WTC11 (cell line): ENCODE measurements around the gene PITPNC1. TPM values are rescaled to one million over a fixed set of nuclear protein-coding genes. Genes with fewer than 3 reads are reported as not detected.

ENCODE experiments used
- ATAC-seq: fragments of 200-7000 bp; cut with Tn5 transposase; 2 replicates; pipeline ENCODE4 v1.10.0; 2021; ENCODE audit warnings: mild to moderate bottlenecking, moderate library complexity
- CTCF ChIA-PET: fragments of 300-600 bp; sonication (Branson Sonifier 250); formaldehyde crosslinking; loops from one replicate; lab custom pipeline; 2021; ENCODE audit warnings: antibody characterized with exemption; lab: Charles Lee
- POLR2A ChIA-PET: fragments of 350-600 bp; sonication (Branson Sonifier 250); formaldehyde crosslinking; loops from one replicate; lab custom pipeline; 2021; ENCODE audit warnings: antibody characterized with exemption; lab: Charles Lee
- DNase-seq: peaks from one replicate; pipeline ENCODE4 v3.0.0; 2021; ENCODE audit warnings: low spot score
- H3K27ac Mint-ChIP-seq: 2 replicates; pipeline ENCODE4 v1.8.0; 2021; ENCODE audit warnings: mixed read lengths
- H3K27me3 Mint-ChIP-seq: 2 replicates; pipeline ENCODE4 v1.8.0; 2021; ENCODE audit warnings: low read depth, mild to moderate bottlenecking, moderate library complexity, mixed read lengths
- H3K36me3 Mint-ChIP-seq: 2 replicates; pipeline ENCODE4 v1.8.0; 2021; ENCODE audit warnings: mixed read lengths
- H3K4me1 Mint-ChIP-seq: 2 replicates; pipeline ENCODE4 v1.8.0; 2022; ENCODE audit warnings: mixed read lengths
- H3K4me3 Mint-ChIP-seq: 2 replicates; pipeline ENCODE4 v1.8.0; 2021; ENCODE audit warnings: mild to moderate bottlenecking, moderate library complexity, mixed read lengths
- H3K9me3 Mint-ChIP-seq: 2 replicates; pipeline ENCODE4 v1.8.0; 2021; ENCODE audit warnings: mixed read lengths
- ATF1 ChIP-seq: sonication (generic); formaldehyde crosslinking; IDR thresholded peaks from 2 replicates; pipeline ENCODE4 v1.8.1; 2023; ENCODE audit warnings: mild to moderate bottlenecking, moderate library complexity, missing genetic modification reagents
- ETV6 ChIP-seq: sonication (generic); formaldehyde crosslinking; IDR thresholded peaks from 2 replicates; pipeline ENCODE4 v1.8.1; 2022; ENCODE audit warnings: mild to moderate bottlenecking, missing genetic modification reagents
- HMGA2 ChIP-seq: fragments of 250-450 bp; sonication (Bioruptor Pico); IDR thresholded peaks from 2 replicates; pipeline ENCODE4 v1.4.0; 2021; ENCODE audit warnings: mild to moderate bottlenecking, moderate library complexity
- JAZF1 ChIP-seq: fragments of 250-450 bp; sonication (Bioruptor Pico); IDR thresholded peaks from 2 replicates; pipeline ENCODE4 v1.9.0; 2021; ENCODE audit warnings: moderate library complexity, mild to moderate bottlenecking, inconsistent platforms
- PRRX2 ChIP-seq: fragments of 250-450 bp; sonication (Bioruptor Pico); IDR thresholded peaks from 2 replicates; pipeline ENCODE4 v1.8.0; 2021; ENCODE audit warnings: mild to moderate bottlenecking
- SMAD4 ChIP-seq: sonication (generic); formaldehyde crosslinking; IDR thresholded peaks from 2 replicates; pipeline ENCODE4 v1.8.0; 2022; ENCODE audit warnings: mild to moderate bottlenecking, missing genetic modification reagents
- ZNF121 ChIP-seq: sonication (generic); formaldehyde crosslinking; IDR thresholded peaks from 2 replicates; pipeline ENCODE4 v1.8.0; 2023; ENCODE audit warnings: missing genetic modification reagents
- ZNF232 ChIP-seq: sonication (generic); formaldehyde crosslinking; IDR thresholded peaks from 2 replicates; pipeline ENCODE4 v1.8.0; 2022; ENCODE audit warnings: mild to moderate bottlenecking, missing genetic modification reagents
- ZNF396 ChIP-seq: fragments of 250-450 bp; sonication (Bioruptor Pico); IDR thresholded peaks from 2 replicates; pipeline ENCODE4 v1.8.0; 2021; ENCODE audit warnings: mild to moderate bottlenecking, moderate library complexity, borderline replicate concordance
- total RNA-seq: library from RNA; stranded (reverse); gene quantifications from 3 replicates; pipeline ENCODE4 v1.2.3, GENCODE V29; 2021
- TF ChIP-seq, protein P1 (sequence below): fragments of 250-450 bp; sonication (Bioruptor Pico); IDR thresholded peaks from 2 replicates; pipeline ENCODE4 v1.9.0; 2021; ENCODE audit warnings: moderate library complexity, mild to moderate bottlenecking, inconsistent platforms, borderline replicate concordance
- TF ChIP-seq, protein P2 (sequence below): sonication (generic); formaldehyde crosslinking; IDR thresholded peaks from 2 replicates; pipeline ENCODE4 v1.8.1; 2023; ENCODE audit warnings: mild to moderate bottlenecking, missing genetic modification reagents
- TF ChIP-seq, protein P3 (sequence below): sonication (generic); formaldehyde crosslinking; IDR thresholded peaks from 2 replicates; pipeline ENCODE4 v1.8.1; 2023; ENCODE audit warnings: mild to moderate bottlenecking, moderate library complexity, missing genetic modification reagents
- TF ChIP-seq, protein P4 (sequence below): sonication (generic); formaldehyde crosslinking; IDR thresholded peaks from 2 replicates; pipeline ENCODE4 v1.8.1; 2022; ENCODE audit warnings: mild to moderate bottlenecking, moderate library complexity, missing genetic modification reagents
- TF ChIP-seq, protein P5 (sequence below): fragments of 200-600 bp; IDR thresholded peaks from 2 replicates; pipeline ENCODE4 v1.8.0; 2022; ENCODE audit warnings: antibody characterized with exemption

PITPNC1 gene
- total RNA-seq, 1 experiment from 2014 or later = 39.8 TPM

DNA sequence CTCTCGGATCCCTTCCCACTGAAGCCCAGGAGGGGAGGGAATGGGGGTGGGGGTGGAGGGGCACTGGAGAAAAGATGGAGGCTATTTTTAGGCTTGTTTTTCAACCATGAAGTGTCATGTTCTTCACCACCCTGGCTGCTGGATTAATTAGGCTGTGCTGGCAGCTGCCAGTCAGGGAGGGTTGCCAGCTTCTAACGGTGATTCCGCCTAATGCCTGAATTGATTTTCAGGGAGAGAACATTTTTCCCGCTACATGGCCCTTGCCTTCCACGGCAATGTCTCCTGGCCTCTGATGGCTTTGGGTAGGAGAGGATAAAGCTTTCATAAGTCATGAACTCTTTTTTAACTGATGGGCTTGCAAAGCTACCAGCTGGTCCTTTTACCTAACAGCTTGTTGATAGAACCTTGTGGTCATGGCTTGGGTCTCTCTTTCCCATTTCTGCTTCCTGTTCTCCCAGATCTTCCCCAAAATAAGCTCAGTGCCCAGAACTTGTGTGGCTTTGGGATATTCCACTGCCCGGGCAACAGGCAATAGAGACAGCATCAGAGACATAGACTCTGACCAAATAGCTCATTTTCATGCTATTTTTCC lies 167.4 kb downstream of the PITPNC1 start:
- peaks cover 10% of the 10 kb centered on the region for H3K4me1 Mint-ChIP-seq
- TF ChIP-seq PRRX2 (CRISPR knock-in tag) (no peak), ATF1 (CRISPR knock-in tag) (no peak), ZNF232 (CRISPR knock-in tag) (no peak), ETV6 (CRISPR knock-in tag) (no peak), HMGA2 (CRISPR knock-in tag) (no peak)
- TF ChIP-seq, protein P1, sequence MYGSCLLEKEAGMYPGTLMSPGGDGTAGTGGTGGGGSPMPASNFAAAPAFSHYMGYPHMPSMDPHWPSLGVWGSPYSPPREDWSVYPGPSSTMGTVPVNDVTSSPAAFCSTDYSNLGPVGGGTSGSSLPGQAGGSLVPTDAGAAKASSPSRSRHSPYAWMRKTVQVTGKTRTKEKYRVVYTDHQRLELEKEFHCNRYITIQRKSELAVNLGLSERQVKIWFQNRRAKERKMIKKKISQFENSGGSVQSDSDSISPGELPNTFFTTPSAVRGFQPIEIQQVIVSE (CRISPR knock-in tag) = no peak
- TF ChIP-seq, protein P2, sequence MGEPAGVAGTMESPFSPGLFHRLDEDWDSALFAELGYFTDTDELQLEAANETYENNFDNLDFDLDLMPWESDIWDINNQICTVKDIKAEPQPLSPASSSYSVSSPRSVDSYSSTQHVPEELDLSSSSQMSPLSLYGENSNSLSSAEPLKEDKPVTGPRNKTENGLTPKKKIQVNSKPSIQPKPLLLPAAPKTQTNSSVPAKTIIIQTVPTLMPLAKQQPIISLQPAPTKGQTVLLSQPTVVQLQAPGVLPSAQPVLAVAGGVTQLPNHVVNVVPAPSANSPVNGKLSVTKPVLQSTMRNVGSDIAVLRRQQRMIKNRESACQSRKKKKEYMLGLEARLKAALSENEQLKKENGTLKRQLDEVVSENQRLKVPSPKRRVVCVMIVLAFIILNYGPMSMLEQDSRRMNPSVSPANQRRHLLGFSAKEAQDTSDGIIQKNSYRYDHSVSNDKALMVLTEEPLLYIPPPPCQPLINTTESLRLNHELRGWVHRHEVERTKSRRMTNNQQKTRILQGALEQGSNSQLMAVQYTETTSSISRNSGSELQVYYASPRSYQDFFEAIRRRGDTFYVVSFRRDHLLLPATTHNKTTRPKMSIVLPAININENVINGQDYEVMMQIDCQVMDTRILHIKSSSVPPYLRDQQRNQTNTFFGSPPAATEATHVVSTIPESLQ (CRISPR knock-in tag) = no peak
- TF ChIP-seq, protein P3, sequence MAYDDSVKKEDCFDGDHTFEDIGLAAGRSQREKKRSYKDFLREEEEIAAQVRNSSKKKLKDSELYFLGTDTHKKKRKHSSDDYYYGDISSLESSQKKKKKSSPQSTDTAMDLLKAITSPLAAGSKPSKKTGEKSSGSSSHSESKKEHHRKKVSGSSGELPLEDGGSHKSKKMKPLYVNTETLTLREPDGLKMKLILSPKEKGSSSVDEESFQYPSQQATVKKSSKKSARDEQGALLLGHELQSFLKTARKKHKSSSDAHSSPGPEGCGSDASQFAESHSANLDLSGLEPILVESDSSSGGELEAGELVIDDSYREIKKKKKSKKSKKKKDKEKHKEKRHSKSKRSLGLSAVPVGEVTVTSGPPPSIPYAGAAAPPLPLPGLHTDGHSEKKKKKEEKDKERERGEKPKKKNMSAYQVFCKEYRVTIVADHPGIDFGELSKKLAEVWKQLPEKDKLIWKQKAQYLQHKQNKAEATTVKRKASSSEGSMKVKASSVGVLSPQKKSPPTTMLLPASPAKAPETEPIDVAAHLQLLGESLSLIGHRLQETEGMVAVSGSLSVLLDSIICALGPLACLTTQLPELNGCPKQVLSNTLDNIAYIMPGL = no peak
- TF ChIP-seq, protein P4, sequence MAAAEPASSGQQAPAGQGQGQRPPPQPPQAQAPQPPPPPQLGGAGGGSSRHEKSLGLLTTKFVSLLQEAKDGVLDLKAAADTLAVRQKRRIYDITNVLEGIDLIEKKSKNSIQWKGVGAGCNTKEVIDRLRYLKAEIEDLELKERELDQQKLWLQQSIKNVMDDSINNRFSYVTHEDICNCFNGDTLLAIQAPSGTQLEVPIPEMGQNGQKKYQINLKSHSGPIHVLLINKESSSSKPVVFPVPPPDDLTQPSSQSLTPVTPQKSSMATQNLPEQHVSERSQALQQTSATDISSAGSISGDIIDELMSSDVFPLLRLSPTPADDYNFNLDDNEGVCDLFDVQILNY (CRISPR knock-in tag) = no peak
- TF ChIP-seq, all 79 proteins: peak for 0
- no peak overlapping the region for H3K27ac Mint-ChIP-seq
- DNase-seq (no peak), ATAC-seq (no peak)
- H3K9me3 Mint-ChIP-seq = no peaks in the 10 kb centered on the region
- no peak overlapping the region for H3K4me3 Mint-ChIP-seq
- no peaks in the 10 kb centered on the region for H3K36me3 Mint-ChIP-seq
- POLR2A ChIA-PET = no interaction called here
- no peaks in the 10 kb centered on the region for H3K27me3 Mint-ChIP-seq
- CTCF ChIA-PET = interaction anchor here (0.8 to 1.9 kb wide), 2 partner anchors 15 to 166 kb away, joined by 3 to 7 read pairs; no protein-coding TSS in a partner anchor

DNA sequence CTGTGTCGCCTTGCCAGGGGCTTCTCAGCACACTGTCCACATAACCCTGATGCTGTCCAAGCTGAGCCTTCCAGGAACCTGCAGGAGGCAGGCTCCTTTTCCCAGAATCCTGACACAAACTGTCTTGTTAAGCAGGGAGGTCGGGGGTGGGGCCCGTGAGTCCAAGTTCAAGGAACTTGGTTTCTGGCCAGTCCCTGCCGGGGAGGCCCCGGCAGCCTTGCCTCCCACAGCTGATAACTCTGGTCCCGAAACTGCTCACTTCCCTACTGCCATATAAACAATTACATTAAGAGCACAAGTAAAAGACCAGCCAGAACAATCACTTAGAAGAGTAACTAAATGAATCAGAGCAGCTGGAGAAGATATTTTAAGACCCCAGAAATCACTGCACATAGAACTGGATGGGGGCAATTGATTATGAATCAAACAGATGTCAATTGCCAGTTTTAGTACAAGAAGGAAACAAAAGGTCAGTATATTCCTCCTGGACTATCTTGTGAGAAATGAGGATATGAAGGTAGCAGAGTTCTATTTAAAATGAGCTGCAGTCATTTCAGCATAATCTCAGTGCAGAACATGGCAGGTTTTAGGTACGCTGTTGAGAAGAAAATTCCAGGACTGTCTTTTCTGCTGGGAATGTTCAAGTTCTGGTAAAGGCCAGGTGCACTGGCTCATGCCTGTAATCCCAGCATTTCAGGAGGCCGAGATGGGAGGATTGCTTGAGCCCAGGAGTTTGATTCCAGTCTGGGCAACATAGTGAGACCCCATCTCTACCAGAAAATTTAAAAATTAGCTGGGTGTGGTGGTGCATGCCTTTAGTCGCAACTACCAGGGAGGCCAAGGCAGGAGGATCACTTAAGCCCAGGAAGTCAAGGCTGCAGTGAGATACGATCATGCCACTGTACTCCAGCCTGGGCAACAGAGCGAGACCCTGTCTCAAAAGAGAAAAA lies 169.8 kb downstream of the PITPNC1 start:
- no peaks in the 10 kb centered on the region for H3K27me3 Mint-ChIP-seq
- H3K27ac Mint-ChIP-seq = no peak overlapping the region
- POLR2A ChIA-PET = no interaction called here
- peaks cover 24% of the 10 kb centered on the region for H3K4me1 Mint-ChIP-seq
- H3K36me3 Mint-ChIP-seq = no peaks in the 10 kb centered on the region
- DNase-seq (peak; percentile 19), ATAC-seq (peak; percentile 51; the same call in 1 of the 2 replicates)
- TF ChIP-seq ZNF396 (CRISPR knock-in tag) = no peak
- TF ChIP-seq ZNF121 (CRISPR knock-in tag) = peak; percentile 69
- no peak for TF ChIP-seq JAZF1
- TF ChIP-seq, protein P5, sequence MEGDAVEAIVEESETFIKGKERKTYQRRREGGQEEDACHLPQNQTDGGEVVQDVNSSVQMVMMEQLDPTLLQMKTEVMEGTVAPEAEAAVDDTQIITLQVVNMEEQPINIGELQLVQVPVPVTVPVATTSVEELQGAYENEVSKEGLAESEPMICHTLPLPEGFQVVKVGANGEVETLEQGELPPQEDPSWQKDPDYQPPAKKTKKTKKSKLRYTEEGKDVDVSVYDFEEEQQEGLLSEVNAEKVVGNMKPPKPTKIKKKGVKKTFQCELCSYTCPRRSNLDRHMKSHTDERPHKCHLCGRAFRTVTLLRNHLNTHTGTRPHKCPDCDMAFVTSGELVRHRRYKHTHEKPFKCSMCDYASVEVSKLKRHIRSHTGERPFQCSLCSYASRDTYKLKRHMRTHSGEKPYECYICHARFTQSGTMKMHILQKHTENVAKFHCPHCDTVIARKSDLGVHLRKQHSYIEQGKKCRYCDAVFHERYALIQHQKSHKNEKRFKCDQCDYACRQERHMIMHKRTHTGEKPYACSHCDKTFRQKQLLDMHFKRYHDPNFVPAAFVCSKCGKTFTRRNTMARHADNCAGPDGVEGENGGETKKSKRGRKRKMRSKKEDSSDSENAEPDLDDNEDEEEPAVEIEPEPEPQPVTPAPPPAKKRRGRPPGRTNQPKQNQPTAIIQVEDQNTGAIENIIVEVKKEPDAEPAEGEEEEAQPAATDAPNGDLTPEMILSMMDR = no peak
- no peak for TF ChIP-seq SMAD4 (CRISPR knock-in tag)
- no peak overlapping the region for H3K4me3 Mint-ChIP-seq
- CTCF ChIA-PET = no interaction called here
- no peaks in the 10 kb centered on the region for H3K9me3 Mint-ChIP-seq
